Right lung (tissue), 5 donors: ENCODE measurements around the gene STK16. TPM values are rescaled to one million over a fixed set of nuclear protein-coding genes. Genes with fewer than 3 reads are reported as not detected.

Source experiments
- polyA plus RNA-seq, 5 donors: library from polyadenylated mRNA; unstranded; fragments of 120-200 nt; gene quantifications; one replicate each; pipeline versions ENCODE4 v1.2.1 to v1.2.3, GENCODE V29; 2013; ENCODE audit warnings: inconsistent platforms in 1 of 5, low replicate concordance in 1 of 5; ENCODE audit not compliant: insufficient read length in 5 of 5, insufficient read depth in 1 of 5

Gene STK16
- polyA plus RNA-seq, 5 donors = 32.1 to 36.2 (median 35.2) TPM

Other genes starting within 250 kb of the STK16 start
- 1 to 10 TPM in 4 of 5 donors, under 1 TPM in 1; 0.60 to 4.5 (median 3.1) TPM for gene CFAP65, start 204.0 kb upstream of the STK16 start, polyA plus RNA-seq
- gene IHH, start 184.6 kb upstream of the STK16 start, polyA plus RNA-seq = 1 to 10 TPM; 1.2 to 3.7 (median 2.1) TPM
- 10 to 100 TPM; 14.8 to 20.9 (median 17.5) TPM for gene NHEJ1, start 84.7 kb upstream of the STK16 start, polyA plus RNA-seq
- gene SLC23A3, start 75.5 kb upstream of the STK16 start, polyA plus RNA-seq = 1 to 10 TPM; 3.6 to 4.8 (median 3.9) TPM
- 10 to 100 TPM; 35.5 to 46.1 (median 38.5) TPM for gene CNPPD1, start 68.6 kb upstream of the STK16 start, polyA plus RNA-seq
- gene RETREG2, start 67.2 kb upstream of the STK16 start, polyA plus RNA-seq = 10 to 100 TPM; 73.4 to 88.4 (median 80.1) TPM
- gene ZFAND2B, start 38.7 kb upstream of the STK16 start, polyA plus RNA-seq = 10 to 100 TPM; 31.5 to 45.9 (median 35.8) TPM
- 10 to 100 TPM; 25.4 to 41.5 (median 30.1) TPM for gene ABCB6, start 26.5 kb upstream of the STK16 start, polyA plus RNA-seq
- gene ATG9A, start 15.8 kb upstream of the STK16 start, polyA plus RNA-seq = 10 to 100 TPM; 38.7 to 44.8 (median 40.3) TPM
- gene ANKZF1, start 15.7 kb upstream of the STK16 start, polyA plus RNA-seq = 10 to 100 TPM; 58.2 to 87.0 (median 64.9) TPM
- 10 to 100 TPM; 11.2 to 17.4 (median 15.2) TPM for gene GLB1L, start within 50 bp of the STK16 start, polyA plus RNA-seq
- gene TUBA4B, start 7.8 kb downstream of the STK16 start, polyA plus RNA-seq = 1 to 10 TPM in 4 of 5 donors, under 1 TPM in 1; 0.34 to 5.7 (median 4.3) TPM
- 10 to 100 TPM; 24.7 to 51.2 (median 38.0) TPM for gene TUBA4A, start 8.4 kb downstream of the STK16 start, polyA plus RNA-seq
- 10 to 100 TPM; 56.5 to 81.6 (median 74.9) TPM for gene DNAJB2, start 33.9 kb downstream of the STK16 start, polyA plus RNA-seq
- 1 to 10 TPM in 2 of 5 donors, under 1 TPM in 3; 0.30 to 1.2 (median 0.69) TPM for gene PTPRN, start 63.9 kb downstream of the STK16 start, polyA plus RNA-seq
- gene RESP18, start 87.3 kb downstream of the STK16 start, polyA plus RNA-seq = not detected
- 10 to 100 TPM; 48.3 to 89.7 (median 71.3) TPM for gene DNPEP, start 142.4 kb downstream of the STK16 start, polyA plus RNA-seq
- gene DES, start 172.9 kb downstream of the STK16 start, polyA plus RNA-seq = 100 to 1,000 TPM in 1 of 5 donors, 10 to 100 TPM in 4; 10.2 to 190 (median 32.6) TPM
- 10 to 100 TPM; 18.1 to 35.5 (median 33.7) TPM for gene SPEG, start 189.4 kb downstream of the STK16 start, polyA plus RNA-seq